Neutrophil (primary cell): ENCODE results near the gene TUB.

Experiments
- H3K27ac ChIP-seq: fragments of 200-600 bp; sonication (generic); 2 replicates; pipeline ENCODE4 v1.5.1; 2016; ENCODE audit warnings: mild to moderate bottlenecking, moderate library complexity
- H3K27me3 ChIP-seq: fragments of 200-600 bp; sonication (generic); 2 replicates; pipeline ENCODE4 v1.6.0; 2016; ENCODE audit warnings: mild to moderate bottlenecking
- H3K36me3 ChIP-seq: fragments of 200-600 bp; sonication (generic); 2 replicates; pipeline ENCODE4 v1.5.1; 2017
- H3K4me1 ChIP-seq, 2 experiments: fragments of 200-600 bp in 1 of 2; sonication (generic) in 1 of 2; 1 replicate in 1 of 2; 2 replicates in 1 of 2; pipeline versions ENCODE4 v1.5.1 to v1.6.1; 2013 to 2016; ENCODE audit warnings: low read depth in 1 of 2, low read length in 1 of 2, mild to moderate bottlenecking in 1 of 2, moderate library complexity in 1 of 2; ENCODE audit not compliant: control insufficient read depth in 1 of 2, insufficient read depth in 1 of 2
- H3K4me3 ChIP-seq, 2 experiments: fragments of 200-600 bp in 1 of 2; sonication (generic) in 1 of 2; 1 replicate in 1 of 2; 2 replicates in 1 of 2; pipeline ENCODE4 v1.5.1; 2013 to 2016; ENCODE audit warnings: low read depth in 1 of 2, low read length in 1 of 2, mild to moderate bottlenecking in 1 of 2, moderate library complexity in 1 of 2
- H3K9me3 ChIP-seq: fragments of 200-600 bp; sonication (generic); 2 replicates; pipeline ENCODE4 v1.5.1; 2016
- TF ChIP-seq, protein P1 (sequence below): fragments of 200-600 bp; sonication (generic); IDR thresholded peaks from 2 replicates; pipeline ENCODE4 v1.5.1; 2016; ENCODE audit warnings: antibody characterized with exemption

The TUB gene

DNA sequence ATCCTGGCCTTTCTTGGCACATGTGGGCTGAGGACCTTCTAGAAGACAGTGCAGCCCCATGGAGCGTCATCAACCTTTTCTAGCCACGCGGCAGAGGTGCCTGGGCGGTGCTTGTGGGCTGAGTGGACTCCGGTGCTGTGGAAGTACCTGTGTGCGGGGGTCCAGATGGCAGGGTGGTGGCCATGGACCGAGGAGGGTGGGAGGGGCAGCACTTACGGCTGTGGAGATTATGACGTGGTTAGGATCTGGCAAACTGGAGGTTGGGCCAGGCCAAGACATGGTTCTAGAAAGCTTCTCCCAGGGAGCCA is 2.0 kb downstream of the TUB start:
- peaks cover 75% of the 10 kb centered on the region for H3K27me3 ChIP-seq
- H3K9me3 ChIP-seq: no peaks in the 10 kb centered on the region
- no peaks in the 10 kb centered on the region for H3K4me1 ChIP-seq
- no peaks in the 10 kb centered on the region for H3K36me3 ChIP-seq
- H3K27ac ChIP-seq: no peak overlapping the region
- no peak overlapping the region for H3K4me3 ChIP-seq
- TF ChIP-seq, protein P1, sequence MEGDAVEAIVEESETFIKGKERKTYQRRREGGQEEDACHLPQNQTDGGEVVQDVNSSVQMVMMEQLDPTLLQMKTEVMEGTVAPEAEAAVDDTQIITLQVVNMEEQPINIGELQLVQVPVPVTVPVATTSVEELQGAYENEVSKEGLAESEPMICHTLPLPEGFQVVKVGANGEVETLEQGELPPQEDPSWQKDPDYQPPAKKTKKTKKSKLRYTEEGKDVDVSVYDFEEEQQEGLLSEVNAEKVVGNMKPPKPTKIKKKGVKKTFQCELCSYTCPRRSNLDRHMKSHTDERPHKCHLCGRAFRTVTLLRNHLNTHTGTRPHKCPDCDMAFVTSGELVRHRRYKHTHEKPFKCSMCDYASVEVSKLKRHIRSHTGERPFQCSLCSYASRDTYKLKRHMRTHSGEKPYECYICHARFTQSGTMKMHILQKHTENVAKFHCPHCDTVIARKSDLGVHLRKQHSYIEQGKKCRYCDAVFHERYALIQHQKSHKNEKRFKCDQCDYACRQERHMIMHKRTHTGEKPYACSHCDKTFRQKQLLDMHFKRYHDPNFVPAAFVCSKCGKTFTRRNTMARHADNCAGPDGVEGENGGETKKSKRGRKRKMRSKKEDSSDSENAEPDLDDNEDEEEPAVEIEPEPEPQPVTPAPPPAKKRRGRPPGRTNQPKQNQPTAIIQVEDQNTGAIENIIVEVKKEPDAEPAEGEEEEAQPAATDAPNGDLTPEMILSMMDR: no peak

DNA sequence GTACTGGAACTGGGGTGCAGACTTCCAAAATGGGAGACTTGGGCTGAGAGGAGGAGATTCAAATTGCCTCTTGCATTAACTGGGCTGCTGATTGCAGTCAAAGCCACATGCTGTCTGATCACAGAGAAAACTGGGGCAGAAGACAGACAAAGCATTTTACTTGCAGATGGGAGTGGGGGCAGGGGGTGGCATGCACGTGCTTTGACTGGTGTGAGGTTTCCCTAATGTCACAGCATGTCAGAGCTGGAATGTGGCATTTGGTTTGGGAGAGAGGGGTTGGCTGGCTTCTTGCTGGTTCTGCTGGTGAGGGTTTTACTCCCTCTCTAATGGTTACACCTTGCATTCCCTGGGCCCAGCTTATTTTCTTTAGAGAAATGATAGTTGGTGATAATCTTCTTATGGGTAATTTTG is 2.9 kb downstream of the TUB start:
- no peaks in the 10 kb centered on the region for H3K36me3 ChIP-seq
- no peaks in the 10 kb centered on the region for H3K4me1 ChIP-seq
- H3K27me3 ChIP-seq: peaks cover 67% of the 10 kb centered on the region
- H3K4me3 ChIP-seq: no peak overlapping the region
- no peaks in the 10 kb centered on the region for H3K9me3 ChIP-seq
- H3K27ac ChIP-seq: no peak overlapping the region
- TF ChIP-seq, protein P1: no peak

DNA sequence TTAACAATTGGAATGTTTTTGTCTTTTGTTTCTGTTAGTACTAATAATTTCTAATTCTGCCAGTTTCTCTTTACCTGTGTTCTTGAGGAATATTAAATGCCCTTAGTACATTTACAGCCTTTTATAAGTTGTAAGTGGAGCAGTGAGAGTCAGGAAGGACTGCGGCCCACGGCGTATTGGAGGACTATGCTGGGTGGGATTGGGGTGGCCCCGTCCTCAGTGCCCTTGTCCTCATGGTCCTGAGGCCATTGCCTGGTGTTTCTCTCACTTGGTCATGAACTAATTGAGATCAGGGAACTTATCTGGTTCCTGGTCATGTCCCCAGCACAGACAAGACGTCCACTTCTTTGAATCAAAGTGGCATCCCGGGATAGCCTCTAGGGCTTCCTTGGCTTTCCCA is 3.3 kb downstream of the TUB start:
- H3K4me1 ChIP-seq: no peaks in the 10 kb centered on the region
- no peak overlapping the region for H3K27ac ChIP-seq
- TF ChIP-seq, protein P1: no peak
- H3K27me3 ChIP-seq: peaks cover 62% of the 10 kb centered on the region
- H3K9me3 ChIP-seq: no peaks in the 10 kb centered on the region
- H3K36me3 ChIP-seq: no peaks in the 10 kb centered on the region
- H3K4me3 ChIP-seq: no peak overlapping the region

DNA sequence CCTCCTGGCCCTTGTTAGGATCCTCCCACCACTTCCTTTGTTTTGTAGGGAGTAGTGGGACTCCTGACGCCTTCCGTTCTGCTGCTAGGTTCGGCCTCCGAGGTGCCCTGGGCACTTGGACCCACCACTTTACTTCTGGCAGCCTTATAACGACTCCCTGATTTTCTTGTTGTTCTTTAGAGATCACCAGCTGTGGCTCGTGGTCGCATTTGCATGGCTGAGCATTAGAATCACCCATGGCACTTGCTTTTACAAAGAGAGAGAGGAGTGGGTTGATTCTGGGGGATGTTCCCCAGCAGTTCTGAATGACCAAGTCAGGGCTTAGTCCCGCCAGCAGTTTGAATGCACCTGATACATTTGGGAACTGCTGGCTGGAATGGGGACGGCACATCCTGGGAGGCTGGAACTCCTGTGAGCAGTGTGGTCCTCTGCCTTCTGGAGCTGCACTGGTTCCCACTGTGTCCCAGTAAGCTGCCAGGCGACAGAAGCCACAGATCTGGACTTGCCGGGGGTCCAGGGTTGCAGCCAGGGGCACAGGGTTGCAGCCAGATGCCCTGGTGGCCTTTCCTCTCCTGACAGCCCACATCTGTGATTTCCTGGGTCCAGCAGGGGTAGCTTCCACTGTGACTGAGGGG is 4.1 kb downstream of the TUB start:
- H3K27ac ChIP-seq: no peak overlapping the region
- H3K9me3 ChIP-seq: no peaks in the 10 kb centered on the region
- no peaks in the 10 kb centered on the region for H3K36me3 ChIP-seq
- peaks cover 55% of the 10 kb centered on the region for H3K27me3 ChIP-seq
- TF ChIP-seq, protein P1: no peak
- no peaks in the 10 kb centered on the region for H3K4me1 ChIP-seq
- H3K4me3 ChIP-seq: no peak overlapping the region

DNA sequence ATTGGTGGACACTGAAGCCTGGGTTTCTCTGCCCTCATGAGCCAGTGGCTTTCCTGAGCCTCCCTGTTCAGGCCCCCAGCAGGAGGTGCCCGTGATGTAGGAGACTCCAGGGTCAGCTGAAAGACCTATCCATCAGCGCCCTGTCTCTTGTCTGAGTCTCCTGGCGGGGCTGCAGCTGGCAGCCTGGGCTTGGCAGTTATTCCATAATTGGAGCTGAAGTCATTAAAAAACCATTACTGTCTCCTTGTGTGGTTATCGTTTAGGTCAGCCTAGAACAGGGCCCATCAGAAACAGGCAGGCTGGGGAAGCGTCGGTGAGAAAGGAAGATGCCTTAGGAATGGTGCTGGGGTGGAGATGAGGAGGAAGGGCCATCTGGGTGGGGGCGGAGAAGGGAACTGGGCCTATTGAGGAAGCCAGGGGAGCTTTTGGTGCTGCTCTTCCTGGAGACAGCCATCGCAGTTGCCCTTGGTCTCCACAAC is 5.0 kb downstream of the TUB start:
- H3K4me1 ChIP-seq: no peaks in the 10 kb centered on the region
- no peaks in the 10 kb centered on the region for H3K36me3 ChIP-seq
- H3K9me3 ChIP-seq: no peaks in the 10 kb centered on the region
- H3K27me3 ChIP-seq: peaks cover 45% of the 10 kb centered on the region
- H3K27ac ChIP-seq: no peak overlapping the region
- TF ChIP-seq, protein P1: no peak
- no peak overlapping the region for H3K4me3 ChIP-seq

DNA sequence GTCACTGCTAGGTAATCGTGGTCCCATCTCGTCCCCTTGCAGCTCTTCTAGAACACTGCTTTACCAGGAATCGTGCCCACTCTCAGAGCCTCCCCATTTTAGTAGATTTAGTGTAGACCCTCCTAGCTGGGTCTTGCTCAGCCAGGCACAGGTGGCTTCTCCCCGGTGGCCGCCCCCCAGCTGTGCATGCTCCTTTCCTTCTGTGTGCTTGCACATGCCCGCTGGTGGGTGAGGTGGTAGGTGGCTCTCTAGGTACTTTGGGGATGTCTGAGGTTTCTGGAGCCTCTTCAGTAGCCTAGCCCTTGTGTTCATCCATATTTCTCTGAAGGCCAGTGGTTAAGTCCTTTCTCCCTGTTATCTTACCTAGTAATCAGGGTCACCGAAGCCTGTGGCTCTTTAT is 5.6 kb downstream of the TUB start:
- H3K4me1 ChIP-seq: no peaks in the 10 kb centered on the region
- H3K36me3 ChIP-seq: no peaks in the 10 kb centered on the region
- H3K27ac ChIP-seq: no peak overlapping the region
- no peaks in the 10 kb centered on the region for H3K9me3 ChIP-seq
- no peak overlapping the region for H3K4me3 ChIP-seq
- H3K27me3 ChIP-seq: peaks cover 40% of the 10 kb centered on the region
- TF ChIP-seq, protein P1: no peak
